ENCODE data around the gene HSF5.

The HSF5 gene

DNA sequence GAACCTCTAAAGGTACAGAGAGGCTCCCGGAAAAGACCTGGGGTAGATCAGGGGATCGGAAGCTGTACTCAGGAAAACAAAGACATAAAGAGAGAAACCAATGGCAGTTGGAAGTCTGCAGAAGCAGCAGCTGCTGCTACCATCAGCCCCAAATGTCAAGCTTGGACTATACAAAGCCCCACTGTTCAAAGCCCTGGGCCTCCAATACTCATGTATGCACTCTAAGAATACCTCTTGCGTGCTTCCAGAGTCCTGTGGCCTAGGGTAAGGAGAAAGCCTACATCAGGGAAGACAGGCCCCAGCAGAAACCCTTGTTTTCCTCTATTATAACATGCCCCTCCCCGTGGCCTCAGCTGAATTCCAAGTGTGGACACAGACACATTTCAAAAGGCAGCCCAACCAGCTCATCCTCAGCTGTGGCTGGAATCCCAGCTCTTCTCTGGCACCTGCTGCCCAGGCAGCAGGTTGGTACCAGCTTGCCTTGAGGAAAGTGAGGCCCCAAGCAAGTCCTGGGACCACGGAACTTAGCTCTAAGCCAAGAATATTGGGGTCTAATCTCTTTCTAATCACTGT, 45.5 kb upstream of the HSF5 start:
- H3K4me3 ChIP-seq: no peak overlapping the region
- no peak for DNase-seq (ENCODE audit: low spot score)
- TF ChIP-seq, protein P1, sequence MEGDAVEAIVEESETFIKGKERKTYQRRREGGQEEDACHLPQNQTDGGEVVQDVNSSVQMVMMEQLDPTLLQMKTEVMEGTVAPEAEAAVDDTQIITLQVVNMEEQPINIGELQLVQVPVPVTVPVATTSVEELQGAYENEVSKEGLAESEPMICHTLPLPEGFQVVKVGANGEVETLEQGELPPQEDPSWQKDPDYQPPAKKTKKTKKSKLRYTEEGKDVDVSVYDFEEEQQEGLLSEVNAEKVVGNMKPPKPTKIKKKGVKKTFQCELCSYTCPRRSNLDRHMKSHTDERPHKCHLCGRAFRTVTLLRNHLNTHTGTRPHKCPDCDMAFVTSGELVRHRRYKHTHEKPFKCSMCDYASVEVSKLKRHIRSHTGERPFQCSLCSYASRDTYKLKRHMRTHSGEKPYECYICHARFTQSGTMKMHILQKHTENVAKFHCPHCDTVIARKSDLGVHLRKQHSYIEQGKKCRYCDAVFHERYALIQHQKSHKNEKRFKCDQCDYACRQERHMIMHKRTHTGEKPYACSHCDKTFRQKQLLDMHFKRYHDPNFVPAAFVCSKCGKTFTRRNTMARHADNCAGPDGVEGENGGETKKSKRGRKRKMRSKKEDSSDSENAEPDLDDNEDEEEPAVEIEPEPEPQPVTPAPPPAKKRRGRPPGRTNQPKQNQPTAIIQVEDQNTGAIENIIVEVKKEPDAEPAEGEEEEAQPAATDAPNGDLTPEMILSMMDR (IDR thresholded peaks at IDR 0.05): no peak
- H3K27ac ChIP-seq: no peak overlapping the region

DNA sequence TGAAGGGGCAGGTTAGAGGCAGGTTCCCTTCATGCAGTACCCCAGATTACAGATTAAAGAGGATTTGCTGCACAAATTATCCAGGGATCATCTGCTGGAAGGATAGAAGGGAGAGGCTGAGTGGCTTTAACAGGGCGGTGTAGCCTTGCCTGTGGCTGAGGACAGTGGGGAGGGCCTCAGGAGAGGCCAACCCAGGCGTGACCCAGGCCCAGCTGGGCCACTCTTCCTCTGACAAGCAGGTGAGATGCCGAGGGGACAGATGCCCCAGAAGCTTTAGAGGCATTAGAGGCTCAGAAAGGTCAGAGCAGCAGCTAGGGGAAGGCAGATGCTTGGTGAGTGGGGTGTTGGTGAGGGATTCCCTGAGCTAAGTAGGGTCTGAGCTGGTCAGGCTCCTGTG, 44.3 kb upstream of the HSF5 start:
- Histone ChIP-seq H3K4me3 (peak overlapping the region; percentile 94), H3K27ac (peak overlapping the region; percentile 72 to 93)
- no peak for DNase-seq (ENCODE audit: low spot score)
- TF ChIP-seq, protein P1 (IDR thresholded peaks at IDR 0.05): no peak

DNA sequence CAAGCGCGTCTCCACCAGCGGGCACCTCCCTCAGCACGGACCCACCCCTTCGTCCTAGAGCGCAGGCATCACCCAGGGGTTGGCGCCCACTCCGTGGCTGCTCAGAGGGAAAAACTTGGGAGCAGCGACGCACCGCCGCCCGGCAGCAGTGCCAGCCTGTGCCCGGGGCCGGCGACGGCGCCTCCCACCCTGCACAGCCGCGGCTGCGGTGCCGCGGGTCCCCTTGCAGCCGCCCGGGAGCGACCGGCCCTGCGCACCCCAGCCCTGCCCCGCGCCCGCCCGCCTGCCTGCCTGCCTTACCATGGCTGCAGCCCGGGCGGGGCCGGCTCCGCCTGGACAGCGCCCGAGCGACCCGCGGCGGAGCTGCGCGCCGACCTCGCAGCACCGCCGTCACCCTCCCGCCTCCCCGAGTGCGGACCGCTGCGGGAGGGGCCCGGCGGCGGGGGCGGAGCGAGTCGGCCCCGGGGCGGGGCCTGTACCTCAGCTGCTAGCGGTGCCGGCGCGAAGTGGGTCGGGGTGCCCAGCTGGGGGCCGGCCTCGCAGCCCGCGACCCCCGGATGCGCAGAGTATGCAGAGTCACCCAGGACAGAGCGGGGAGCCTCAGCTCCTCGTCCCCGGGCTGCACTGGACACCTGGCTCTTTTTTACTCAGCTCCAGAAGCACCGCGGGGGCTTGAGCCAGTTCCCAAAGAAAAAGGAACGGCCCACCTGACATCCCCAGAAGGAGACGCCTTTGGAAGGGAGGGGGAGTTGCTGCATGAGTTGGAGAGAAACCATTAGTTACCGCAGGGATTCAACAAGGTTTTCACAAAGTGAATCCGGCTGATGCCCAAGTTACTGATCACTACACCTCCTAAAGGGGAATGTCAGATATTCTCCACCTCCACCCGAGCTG, 43.7 kb upstream of the HSF5 start:
- Histone ChIP-seq H3K4me3 (peak overlapping the region; percentile 94), H3K27ac (peak overlapping the region; percentile 72 to 93)
- TF ChIP-seq, protein P1 (IDR thresholded peaks at IDR 0.05): no peak
- no peak for DNase-seq (ENCODE audit: low spot score)

DNA sequence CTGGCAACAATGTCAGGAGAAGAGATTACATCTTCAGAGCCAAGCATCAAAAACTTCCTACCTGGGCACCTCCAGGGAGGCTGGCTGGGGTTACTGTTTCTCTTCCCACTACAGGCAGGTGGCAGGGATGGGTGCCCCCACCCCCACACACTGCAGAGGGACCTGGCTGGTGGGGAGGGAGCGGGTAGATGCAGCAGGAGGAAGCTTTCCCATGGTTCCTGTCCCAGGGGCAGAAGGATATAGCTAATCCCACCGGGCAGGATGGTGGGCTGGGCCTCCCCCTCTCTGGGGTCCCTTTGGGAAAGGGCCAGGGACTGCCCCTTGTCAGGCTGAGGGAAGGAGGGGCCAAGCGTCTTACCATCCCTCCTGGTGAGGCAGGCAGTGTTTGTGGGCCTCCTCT, 42.9 kb upstream of the HSF5 start:
- TF ChIP-seq, protein P1 (IDR thresholded peaks at IDR 0.05): no peak
- peak overlapping the region; percentile 94 for H3K4me3 ChIP-seq
- DNase-seq (ENCODE audit: low spot score): no peak
- H3K27ac ChIP-seq: peak overlapping the region; percentile 72 to 93

DNA sequence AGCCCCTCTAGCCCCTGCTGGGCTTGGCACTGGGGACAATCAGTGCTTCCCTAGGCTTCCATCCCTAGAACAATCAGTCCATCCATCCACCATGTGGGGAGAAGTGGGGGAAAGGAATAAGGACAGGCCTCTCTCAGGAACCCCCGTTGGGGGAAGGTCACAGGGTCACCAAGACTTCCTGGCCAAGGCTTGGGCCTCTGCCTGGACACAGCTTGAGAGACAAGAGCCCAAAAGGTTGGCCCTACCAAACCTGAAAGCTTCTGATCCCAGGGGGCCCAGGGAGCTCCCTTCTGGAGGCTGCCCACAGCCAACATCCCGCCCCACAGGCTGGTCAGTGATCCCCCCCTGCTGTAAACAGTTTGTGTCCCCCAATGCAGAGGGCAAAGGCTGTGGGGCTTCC, 42.4 kb upstream of the HSF5 start:
- DNase-seq (ENCODE audit: low spot score): no peak
- H3K27ac ChIP-seq: peak overlapping the region; percentile 72 to 93
- peak overlapping the region; percentile 94 for H3K4me3 ChIP-seq
- TF ChIP-seq, protein P1 (IDR thresholded peaks at IDR 0.05): no peak

DNA sequence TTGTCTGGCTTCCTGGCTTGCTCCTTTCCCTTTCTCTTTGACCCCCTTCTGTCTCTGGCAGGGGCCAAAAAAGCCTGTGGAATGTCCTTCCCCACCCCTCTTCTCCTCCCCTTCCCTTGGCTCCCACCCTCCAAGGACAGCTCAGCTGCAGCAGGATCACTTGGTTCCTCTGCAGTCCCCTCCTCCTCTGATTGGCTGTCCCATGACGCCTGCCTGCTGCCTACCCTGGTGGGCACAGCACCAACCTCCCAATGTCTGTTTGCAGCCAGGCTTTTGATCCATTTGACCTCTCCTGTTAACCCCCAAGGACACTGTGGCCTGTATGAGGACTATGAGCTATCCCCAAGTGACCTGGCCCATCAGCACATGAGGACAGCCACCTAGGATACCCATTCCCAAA, 41.1 kb upstream of the HSF5 start:
- TF ChIP-seq, protein P1 (IDR thresholded peaks at IDR 0.05): no peak
- no peak for DNase-seq (ENCODE audit: low spot score)
- peak overlapping the region; percentile 28 for H3K4me3 ChIP-seq
- H3K27ac ChIP-seq: peak overlapping the region; percentile 25 to 90

DNA sequence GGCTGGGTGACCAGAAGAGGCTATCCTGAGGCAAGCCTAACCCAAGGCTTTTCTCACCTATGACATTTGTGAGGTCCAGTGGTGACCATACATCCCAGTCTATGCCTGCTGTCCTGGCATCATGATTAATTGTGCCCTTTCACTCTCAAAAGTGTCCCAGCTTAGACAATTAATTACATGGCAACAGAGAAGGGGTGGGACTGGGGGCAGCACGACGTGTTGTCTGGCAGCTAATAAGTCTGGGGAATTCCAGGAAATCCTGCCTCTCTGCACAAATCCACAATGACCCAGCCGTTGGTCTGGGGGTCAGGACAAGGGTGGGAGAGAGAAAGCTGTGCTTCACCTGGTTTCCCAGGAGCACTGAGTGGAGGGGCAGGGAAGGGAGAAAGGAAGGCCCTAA, 40.2 kb upstream of the HSF5 start:
- Histone ChIP-seq H3K27ac (peak overlapping the region in 1 of 2 donors; percentile 90), H3K4me3 (peak overlapping the region; percentile 28)
- TF ChIP-seq, protein P1 (IDR thresholded peaks at IDR 0.05): no peak
- no peak for DNase-seq (ENCODE audit: low spot score)
